Fibroblast of pulmonary artery (primary cell): Measurements from ENCODE around the gene ABLIM2.
A peak's percentile ranks its signal among the peaks of the same experiment; 100 is the strongest.

ENCODE experiments used
- DNase-seq: peaks from one replicate; pipeline ENCODE4 v3.0.0-alpha.2; 2010; ENCODE audit warnings: low read depth
- H3K4me3 ChIP-seq: replicated peaks from 2 replicates; pipeline ENCODE4 v1.5.1; 2011; ENCODE audit warnings: low read depth, mild to moderate bottlenecking, control low read depth, low read length, moderate library complexity
- CTCF ChIP-seq: IDR thresholded peaks from 2 replicates; pipeline ENCODE4 v1.5.1; 2011; ENCODE audit warnings: mild to moderate bottlenecking, control low read depth, low read length, inconsistent platforms; ENCODE audit errors: missing control alignments

The ABLIM2 gene

GRCh38 chr4:8163026-8163425, 4.4 kb upstream of the ABLIM2 start:
- no peak overlapping the region for H3K4me3 ChIP-seq
- no peak for TF ChIP-seq CTCF
- DNase-seq, result no peak

DNA sequence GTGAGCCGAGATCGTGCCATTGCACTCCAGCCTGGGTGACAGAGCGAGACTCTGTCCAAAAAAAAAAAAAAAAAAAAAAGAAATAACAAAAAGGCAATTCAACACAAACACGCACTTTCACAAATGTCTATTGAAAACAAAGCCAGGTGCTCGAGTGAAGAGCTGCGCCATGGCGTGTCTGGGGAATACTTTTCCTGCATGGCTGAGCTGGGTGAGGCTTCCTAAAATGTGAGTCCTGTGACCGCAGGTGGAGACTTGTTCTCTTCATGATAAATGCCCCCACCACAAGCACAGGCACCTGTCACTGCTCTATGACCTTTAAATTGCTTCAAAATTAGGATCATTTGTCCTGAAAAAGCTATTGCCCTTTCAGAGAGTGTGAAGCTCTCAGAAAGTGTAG, 4.0 kb upstream of the ABLIM2 start:
- DNase-seq, result no peak
- H3K4me3 ChIP-seq, result no peak overlapping the region
- TF ChIP-seq CTCF, result no peak

GRCh38 chr4:8160572-8160971, 2.0 kb upstream of the ABLIM2 start:
- no peak overlapping the region for H3K4me3 ChIP-seq
- TF ChIP-seq CTCF, result no peak
- DNase-seq, result no peak

DNA sequence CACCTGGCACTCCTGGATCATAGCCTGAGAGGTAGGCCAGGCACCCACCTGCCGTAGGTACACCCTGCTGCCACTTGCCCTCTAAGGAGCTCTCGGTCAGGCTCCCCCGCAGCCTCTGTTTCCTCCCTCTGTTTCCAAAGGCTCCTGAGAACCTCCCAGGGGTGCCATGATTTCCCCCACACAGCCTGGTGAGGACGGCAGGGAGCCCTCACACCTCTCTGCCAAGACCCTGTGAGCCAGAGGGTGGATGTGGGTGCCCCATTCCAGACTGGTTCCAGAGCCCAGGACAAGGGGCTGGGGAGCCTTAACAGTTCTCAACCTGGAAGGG, 1.6 kb upstream of the ABLIM2 start:
- no peak overlapping the region for H3K4me3 ChIP-seq
- TF ChIP-seq CTCF, result no peak
- no peak for DNase-seq

DNA sequence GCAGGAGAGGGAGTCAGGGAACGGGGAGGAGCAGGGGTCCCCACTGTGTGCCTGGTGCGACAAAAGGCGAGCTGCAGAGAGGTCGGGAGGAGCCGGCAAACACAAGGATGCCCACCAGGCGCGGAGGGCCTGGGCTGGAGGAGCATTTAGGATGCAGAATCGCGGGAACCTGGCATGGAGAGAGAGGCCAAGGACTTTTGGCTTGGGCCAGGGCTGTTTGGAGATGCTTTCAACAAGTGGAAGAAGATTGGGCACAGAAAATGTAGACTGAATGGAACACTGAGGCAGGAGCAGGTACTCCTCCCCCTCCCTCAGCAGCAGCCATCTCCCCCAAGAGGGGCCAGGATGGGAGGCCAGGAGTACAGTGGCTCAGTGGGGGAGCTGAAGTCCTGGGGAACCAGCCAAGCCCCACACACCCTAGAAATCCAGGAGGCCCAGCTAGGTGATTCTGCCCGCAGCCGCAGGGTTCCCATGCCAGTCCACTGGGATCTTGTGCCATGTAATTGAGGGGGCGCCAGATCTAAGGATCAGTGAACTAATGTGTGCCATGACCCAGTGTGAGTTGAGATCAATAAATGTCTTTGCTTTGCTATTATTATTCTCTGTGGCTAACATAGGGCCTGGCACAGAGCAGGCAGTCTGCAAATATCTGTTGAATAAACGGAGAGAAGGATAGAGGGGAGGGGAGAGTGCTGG, 1.1 kb upstream of the ABLIM2 start:
- TF ChIP-seq CTCF, result no peak
- no peak for DNase-seq
- H3K4me3 ChIP-seq, result peak overlapping the region; percentile 91

- no peak for TF ChIP-seq CTCF
- peak overlapping the region; percentile 51 for H3K4me3 ChIP-seq
- DNase-seq, result no peak
Measured at GRCh38 chr4:8157944-8158709, 486 bp downstream of the ABLIM2 start.

GRCh38 chr4:8157496-8157895, 1.1 kb downstream of the ABLIM2 start:
- H3K4me3 ChIP-seq, result no peak overlapping the region
- no peak for TF ChIP-seq CTCF
- DNase-seq, result peak; percentile 32
